AG09319 (cell line): ENCODE measurements around the gene PIK3R1.
A peak's percentile ranks its signal among the peaks of the same experiment; 100 is the strongest.

ENCODE experiments used
- DNase-seq: peaks from one replicate; pipeline ENCODE4 v3.0.0-alpha.2; 2010; ENCODE audit warnings: low read depth; ENCODE audit errors: extremely low read depth
- CTCF ChIP-seq: IDR thresholded peaks from 2 replicates; pipeline ENCODE4 v1.5.1; 2011; ENCODE audit warnings: low read depth, mild to moderate bottlenecking, inconsistent platforms, low read length, moderate library complexity

Gene PIK3R1

GRCh38 chr5:68222824-68223354 lies 7.3 kb downstream of the PIK3R1 start:
- no peak for DNase-seq
- no peak for TF ChIP-seq CTCF

GRCh38 chr5:68223904-68224303 lies 8.3 kb downstream of the PIK3R1 start:
- DNase-seq: no peak
- no peak for TF ChIP-seq CTCF

- no peak for DNase-seq
- no peak for TF ChIP-seq CTCF
Observed at GRCh38 chr5:68224509-68225187, 9.1 kb downstream of the PIK3R1 start.

GRCh38 chr5:68225188-68225910 lies 9.8 kb downstream of the PIK3R1 start:
- DNase-seq: peak; percentile 69
- no peak for TF ChIP-seq CTCF

- DNase-seq: no peak
- no peak for TF ChIP-seq CTCF
Observed at GRCh38 chr5:68225911-68226545, 10.5 kb downstream of the PIK3R1 start.

GRCh38 chr5:68226546-68227073 lies 11.1 kb downstream of the PIK3R1 start:
- no peak for TF ChIP-seq CTCF
- DNase-seq: no peak
